ENCODE measurements around the gene CD40. TPM values are rescaled to one million over a fixed set of nuclear protein-coding genes. Genes with fewer than 3 reads are reported as not detected.

The CD40 gene
- total and polyA plus RNA-seq, 10 of the 15 experiments (the other 5 are each of a cell fraction or from before 2014, with no cell fraction given): 40.8 to 193 (median 89.5) TPM

DNA sequence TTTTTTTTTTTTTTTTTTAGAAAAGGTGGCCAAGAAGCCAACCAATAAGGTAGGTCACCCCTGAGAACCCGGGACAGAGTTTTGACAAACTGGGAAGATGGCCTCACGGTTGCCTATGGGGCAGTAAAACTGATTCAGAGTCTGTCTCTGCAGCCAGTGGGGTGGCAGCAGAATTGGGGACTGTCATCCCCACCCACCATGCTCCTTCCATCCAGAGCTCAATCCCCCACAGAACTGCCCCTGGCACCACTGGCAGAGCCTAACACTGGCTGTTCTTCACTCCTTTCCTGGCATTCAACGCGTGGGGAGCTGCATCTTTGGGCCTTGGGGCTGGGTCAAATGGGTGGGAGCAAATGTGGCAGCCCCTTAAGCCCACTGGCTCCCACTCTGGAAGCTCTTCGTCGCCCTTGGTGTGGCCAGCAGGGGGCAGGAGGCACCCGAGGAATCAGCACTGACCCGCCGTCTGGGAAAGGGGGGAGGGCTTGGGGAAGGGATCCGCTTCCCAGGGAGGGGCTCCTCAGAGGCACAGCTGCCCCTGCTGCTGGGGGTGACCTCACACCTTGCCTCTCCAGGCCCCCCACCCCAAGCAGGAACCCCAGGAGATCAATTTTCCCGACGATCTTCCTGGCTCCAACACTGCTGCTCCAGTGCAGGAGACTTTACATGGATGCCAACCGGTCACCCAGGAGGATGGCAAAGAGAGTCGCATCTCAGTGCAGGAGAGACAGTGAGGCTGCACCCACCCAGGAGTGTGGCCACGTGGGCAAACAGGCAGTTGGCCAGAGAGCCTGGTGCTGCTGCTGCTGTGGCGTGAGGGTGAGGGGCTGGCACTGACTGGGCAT is 10.4 kb downstream of the CD40 start (continued):
- TF ChIP-seq, protein P1, sequence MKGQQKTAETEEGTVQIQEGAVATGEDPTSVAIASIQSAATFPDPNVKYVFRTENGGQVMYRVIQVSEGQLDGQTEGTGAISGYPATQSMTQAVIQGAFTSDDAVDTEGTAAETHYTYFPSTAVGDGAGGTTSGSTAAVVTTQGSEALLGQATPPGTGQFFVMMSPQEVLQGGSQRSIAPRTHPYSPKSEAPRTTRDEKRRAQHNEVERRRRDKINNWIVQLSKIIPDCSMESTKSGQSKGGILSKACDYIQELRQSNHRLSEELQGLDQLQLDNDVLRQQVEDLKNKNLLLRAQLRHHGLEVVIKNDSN (IDR thresholded peaks at IDR 0.05; ENCODE audit: borderline replicate concordance, extremely low read length, insufficient read depth, low read depth, low read length): no peak
- TF ChIP-seq ZNF274 (IDR thresholded peaks at IDR 0.05; ENCODE audit: insufficient read depth, insufficient read length) (no peak), HDAC2 (IDR thresholded peaks at IDR 0.05) (no peak), NFYA (IDR thresholded peaks at IDR 0.05; ENCODE audit: borderline replicate concordance, low read depth, low read length) (no peak), POLR2A (IDR thresholded peaks at IDR 0.05; ENCODE audit: low read depth, low read length) (peak; percentile 70), TBL1XR1 (IDR thresholded peaks at IDR 0.05; ENCODE audit: low read depth, low read length) (no peak), BACH1 (IDR thresholded peaks at IDR 0.05; ENCODE audit: borderline replicate concordance) (no peak), STAT1 (conservative IDR thresholded peaks at IDR 0.05) (no peak), NR2C2 (IDR thresholded peaks at IDR 0.05; ENCODE audit: borderline replicate concordance, control insufficient read depth, insufficient read length, low read depth) (no peak), YY1 (IDR thresholded peaks at IDR 0.05; ENCODE audit: low read depth, low read length) (no peak), SPI1 (IDR thresholded peaks at IDR 0.05; ENCODE audit: borderline replicate concordance, insufficient read depth, low read depth, low read length) (no peak)
- TF ChIP-seq, protein P2, sequence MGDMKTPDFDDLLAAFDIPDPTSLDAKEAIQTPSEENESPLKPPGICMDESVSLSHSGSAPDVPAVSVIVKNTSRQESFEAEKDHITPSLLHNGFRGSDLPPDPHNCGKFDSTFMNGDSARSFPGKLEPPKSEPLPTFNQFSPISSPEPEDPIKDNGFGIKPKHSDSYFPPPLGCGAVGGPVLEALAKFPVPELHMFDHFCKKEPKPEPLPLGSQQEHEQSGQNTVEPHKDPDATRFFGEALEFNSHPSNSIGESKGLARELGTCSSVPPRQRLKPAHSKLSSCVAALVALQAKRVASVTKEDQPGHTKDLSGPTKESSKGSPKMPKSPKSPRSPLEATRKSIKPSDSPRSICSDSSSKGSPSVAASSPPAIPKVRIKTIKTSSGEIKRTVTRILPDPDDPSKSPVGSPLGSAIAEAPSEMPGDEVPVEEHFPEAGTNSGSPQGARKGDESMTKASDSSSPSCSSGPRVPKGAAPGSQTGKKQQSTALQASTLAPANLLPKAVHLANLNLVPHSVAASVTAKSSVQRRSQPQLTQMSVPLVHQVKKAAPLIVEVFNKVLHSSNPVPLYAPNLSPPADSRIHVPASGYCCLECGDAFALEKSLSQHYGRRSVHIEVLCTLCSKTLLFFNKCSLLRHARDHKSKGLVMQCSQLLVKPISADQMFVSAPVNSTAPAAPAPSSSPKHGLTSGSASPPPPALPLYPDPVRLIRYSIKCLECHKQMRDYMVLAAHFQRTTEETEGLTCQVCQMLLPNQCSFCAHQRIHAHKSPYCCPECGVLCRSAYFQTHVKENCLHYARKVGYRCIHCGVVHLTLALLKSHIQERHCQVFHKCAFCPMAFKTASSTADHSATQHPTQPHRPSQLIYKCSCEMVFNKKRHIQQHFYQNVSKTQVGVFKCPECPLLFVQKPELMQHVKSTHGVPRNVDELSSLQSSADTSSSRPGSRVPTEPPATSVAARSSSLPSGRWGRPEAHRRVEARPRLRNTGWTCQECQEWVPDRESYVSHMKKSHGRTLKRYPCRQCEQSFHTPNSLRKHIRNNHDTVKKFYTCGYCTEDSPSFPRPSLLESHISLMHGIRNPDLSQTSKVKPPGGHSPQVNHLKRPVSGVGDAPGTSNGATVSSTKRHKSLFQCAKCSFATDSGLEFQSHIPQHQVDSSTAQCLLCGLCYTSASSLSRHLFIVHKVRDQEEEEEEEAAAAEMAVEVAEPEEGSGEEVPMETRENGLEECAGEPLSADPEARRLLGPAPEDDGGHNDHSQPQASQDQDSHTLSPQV (IDR thresholded peaks at IDR 0.05): no peak
- TF ChIP-seq, protein P3, sequence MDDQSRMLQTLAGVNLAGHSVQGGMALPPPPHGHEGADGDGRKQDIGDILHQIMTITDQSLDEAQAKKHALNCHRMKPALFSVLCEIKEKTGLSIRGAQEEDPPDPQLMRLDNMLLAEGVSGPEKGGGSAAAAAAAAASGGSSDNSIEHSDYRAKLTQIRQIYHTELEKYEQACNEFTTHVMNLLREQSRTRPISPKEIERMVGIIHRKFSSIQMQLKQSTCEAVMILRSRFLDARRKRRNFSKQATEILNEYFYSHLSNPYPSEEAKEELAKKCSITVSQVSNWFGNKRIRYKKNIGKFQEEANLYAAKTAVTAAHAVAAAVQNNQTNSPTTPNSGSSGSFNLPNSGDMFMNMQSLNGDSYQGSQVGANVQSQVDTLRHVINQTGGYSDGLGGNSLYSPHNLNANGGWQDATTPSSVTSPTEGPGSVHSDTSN (IDR thresholded peaks at IDR 0.05; ENCODE audit: insufficient replicate concordance, low read depth, low read length): no peak
- TF ChIP-seq, protein P4, sequence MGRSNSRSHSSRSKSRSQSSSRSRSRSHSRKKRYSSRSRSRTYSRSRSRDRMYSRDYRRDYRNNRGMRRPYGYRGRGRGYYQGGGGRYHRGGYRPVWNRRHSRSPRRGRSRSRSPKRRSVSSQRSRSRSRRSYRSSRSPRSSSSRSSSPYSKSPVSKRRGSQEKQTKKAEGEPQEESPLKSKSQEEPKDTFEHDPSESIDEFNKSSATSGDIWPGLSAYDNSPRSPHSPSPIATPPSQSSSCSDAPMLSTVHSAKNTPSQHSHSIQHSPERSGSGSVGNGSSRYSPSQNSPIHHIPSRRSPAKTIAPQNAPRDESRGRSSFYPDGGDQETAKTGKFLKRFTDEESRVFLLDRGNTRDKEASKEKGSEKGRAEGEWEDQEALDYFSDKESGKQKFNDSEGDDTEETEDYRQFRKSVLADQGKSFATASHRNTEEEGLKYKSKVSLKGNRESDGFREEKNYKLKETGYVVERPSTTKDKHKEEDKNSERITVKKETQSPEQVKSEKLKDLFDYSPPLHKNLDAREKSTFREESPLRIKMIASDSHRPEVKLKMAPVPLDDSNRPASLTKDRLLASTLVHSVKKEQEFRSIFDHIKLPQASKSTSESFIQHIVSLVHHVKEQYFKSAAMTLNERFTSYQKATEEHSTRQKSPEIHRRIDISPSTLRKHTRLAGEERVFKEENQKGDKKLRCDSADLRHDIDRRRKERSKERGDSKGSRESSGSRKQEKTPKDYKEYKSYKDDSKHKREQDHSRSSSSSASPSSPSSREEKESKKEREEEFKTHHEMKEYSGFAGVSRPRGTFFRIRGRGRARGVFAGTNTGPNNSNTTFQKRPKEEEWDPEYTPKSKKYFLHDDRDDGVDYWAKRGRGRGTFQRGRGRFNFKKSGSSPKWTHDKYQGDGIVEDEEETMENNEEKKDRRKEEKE (IDR thresholded peaks at IDR 0.05): no peak
- TF ChIP-seq, protein P5, sequence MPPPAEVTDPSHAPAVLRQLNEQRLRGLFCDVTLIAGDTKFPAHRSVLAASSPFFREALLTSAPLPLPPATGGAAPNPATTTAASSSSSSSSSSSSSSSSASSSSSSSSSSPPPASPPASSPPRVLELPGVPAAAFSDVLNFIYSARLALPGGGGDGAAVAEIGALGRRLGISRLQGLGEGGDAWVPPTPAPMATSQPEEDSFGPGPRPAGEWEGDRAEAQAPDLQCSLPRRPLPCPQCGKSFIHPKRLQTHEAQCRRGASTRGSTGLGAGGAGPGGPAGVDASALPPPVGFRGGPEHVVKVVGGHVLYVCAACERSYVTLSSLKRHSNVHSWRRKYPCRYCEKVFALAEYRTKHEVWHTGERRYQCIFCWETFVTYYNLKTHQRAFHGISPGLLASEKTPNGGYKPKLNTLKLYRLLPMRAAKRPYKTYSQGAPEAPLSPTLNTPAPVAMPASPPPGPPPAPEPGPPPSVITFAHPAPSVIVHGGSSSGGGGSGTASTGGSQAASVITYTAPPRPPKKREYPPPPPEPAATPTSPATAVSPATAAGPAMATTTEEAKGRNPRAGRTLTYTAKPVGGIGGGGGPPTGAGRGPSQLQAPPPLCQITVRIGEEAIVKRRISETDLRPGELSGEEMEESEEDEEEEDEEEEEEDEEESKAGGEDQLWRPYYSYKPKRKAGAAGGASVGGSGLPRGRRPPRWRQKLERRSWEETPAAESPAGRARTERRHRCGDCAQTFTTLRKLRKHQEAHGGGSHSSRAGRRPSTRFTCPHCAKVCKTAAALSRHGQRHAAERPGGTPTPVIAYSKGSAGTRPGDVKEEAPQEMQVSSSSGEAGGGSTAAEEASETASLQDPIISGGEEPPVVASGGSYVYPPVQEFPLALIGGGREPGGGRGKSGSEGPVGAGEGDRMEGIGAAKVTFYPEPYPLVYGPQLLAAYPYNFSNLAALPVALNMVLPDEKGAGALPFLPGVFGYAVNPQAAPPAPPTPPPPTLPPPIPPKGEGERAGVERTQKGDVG (CRISPR knock-in tag; IDR thresholded peaks at IDR 0.05): no peak

All from GM12878 (cell line).